ENCODE data around the gene ZNF580.

- no peak for TF ChIP-seq EZH2 (IDR thresholded peaks at IDR 0.05; ENCODE audit: low read length, unreplicated experiment)
- TF ChIP-seq EZH2phosphoT487 (IDR thresholded peaks at IDR 0.05; ENCODE audit: borderline replicate concordance, low read length), result no peak
- no peak for TF ChIP-seq CTCF (conservative IDR thresholded peaks at IDR 0.05; ENCODE audit: low read depth, low read length)
These were observed 42.8 kb upstream of the ZNF580 start for GRCh38 chr19:55598034-55598433.
